ENCODE data around the gene TCF7L2. TPM values are rescaled to one million over a fixed set of nuclear protein-coding genes. Genes with fewer than 3 reads are reported as not detected.

TCF7L2 gene
- total RNA-seq, 1 donor from 2014 or later = 44.4 TPM

- no peak overlapping the region for H3K4me3 ChIP-seq
- H3K4me1 ChIP-seq = peaks cover 42% of the 10 kb centered on the region
- no peaks in the 10 kb centered on the region for H3K36me3 ChIP-seq
- DNase-seq (ENCODE audit: extremely low spot score in 2 of 2) = no peak
- no peaks in the 10 kb centered on the region for H3K9me3 ChIP-seq
- no peaks in the 10 kb centered on the region for H3K27me3 ChIP-seq
- TF ChIP-seq CTCF (IDR thresholded peaks at IDR 0.05) = no peak
- no peak for TF ChIP-seq POLR2AphosphoS5 (IDR thresholded peaks at IDR 0.05; ENCODE audit: insufficient read depth in 1 of 2, low read depth in 1 of 2)
- TF ChIP-seq POLR2A (IDR thresholded peaks at IDR 0.05) = no peak
- no peak overlapping the region for H3K27ac ChIP-seq
- intact Hi-C loops (cut with DNase I) = no loop called here
These were observed 33.5 kb downstream of the TCF7L2 start for GRCh38 chr10:112983444-112984056.

DNA sequence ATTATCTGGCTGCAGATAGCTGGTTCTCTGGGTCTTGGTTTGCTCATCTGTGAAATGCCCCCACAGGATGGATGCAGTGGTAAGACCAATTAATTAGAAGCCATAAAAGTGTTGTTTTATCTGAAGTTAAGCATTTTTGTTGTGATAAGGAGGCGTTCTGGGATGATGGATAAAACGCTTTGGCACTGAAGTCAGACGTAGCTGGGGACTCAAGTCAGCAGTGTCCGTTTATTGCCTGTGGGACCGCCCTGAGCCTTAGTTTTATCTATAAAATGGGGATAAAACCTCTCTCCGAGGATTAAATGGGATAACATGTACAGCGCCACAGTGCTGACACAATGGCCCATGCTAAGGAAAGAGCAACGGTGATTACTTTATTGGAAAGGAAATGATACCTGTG lies 34.7 kb downstream of the TCF7L2 start:
- no peak overlapping the region for H3K27ac ChIP-seq
- no peak for TF ChIP-seq CTCF (IDR thresholded peaks at IDR 0.05)
- TF ChIP-seq POLR2A (IDR thresholded peaks at IDR 0.05) = no peak
- no peak for TF ChIP-seq POLR2AphosphoS5 (IDR thresholded peaks at IDR 0.05; ENCODE audit: insufficient read depth in 1 of 2, low read depth in 1 of 2)
- H3K4me1 ChIP-seq = peaks cover 42% of the 10 kb centered on the region
- DNase-seq (ENCODE audit: extremely low spot score in 2 of 2) = no peak
- intact Hi-C loops (cut with DNase I) = no loop called here
- H3K4me3 ChIP-seq = no peak overlapping the region
- H3K9me3 ChIP-seq = no peaks in the 10 kb centered on the region
- H3K36me3 ChIP-seq = no peaks in the 10 kb centered on the region
- H3K27me3 ChIP-seq = no peaks in the 10 kb centered on the region

- no peak for TF ChIP-seq POLR2AphosphoS5 (IDR thresholded peaks at IDR 0.05; ENCODE audit: insufficient read depth in 1 of 2, low read depth in 1 of 2)
- TF ChIP-seq POLR2A (IDR thresholded peaks at IDR 0.05) = no peak
- TF ChIP-seq CTCF (IDR thresholded peaks at IDR 0.05) = no peak
- Histone ChIP-seq H3K27ac (no peak overlapping the region), H3K9me3 (no peaks in the 10 kb centered on the region), H3K4me3 (no peak overlapping the region), H3K4me1 (peaks cover 47% of the 10 kb centered on the region), H3K27me3 (no peaks in the 10 kb centered on the region), H3K36me3 (no peaks in the 10 kb centered on the region)
- no peak for DNase-seq (ENCODE audit: extremely low spot score in 2 of 2)
- intact Hi-C loops (cut with DNase I) = no loop called here
These were observed 35.9 kb downstream of the TCF7L2 start for GRCh38 chr10:112985690-112986543.

DNA sequence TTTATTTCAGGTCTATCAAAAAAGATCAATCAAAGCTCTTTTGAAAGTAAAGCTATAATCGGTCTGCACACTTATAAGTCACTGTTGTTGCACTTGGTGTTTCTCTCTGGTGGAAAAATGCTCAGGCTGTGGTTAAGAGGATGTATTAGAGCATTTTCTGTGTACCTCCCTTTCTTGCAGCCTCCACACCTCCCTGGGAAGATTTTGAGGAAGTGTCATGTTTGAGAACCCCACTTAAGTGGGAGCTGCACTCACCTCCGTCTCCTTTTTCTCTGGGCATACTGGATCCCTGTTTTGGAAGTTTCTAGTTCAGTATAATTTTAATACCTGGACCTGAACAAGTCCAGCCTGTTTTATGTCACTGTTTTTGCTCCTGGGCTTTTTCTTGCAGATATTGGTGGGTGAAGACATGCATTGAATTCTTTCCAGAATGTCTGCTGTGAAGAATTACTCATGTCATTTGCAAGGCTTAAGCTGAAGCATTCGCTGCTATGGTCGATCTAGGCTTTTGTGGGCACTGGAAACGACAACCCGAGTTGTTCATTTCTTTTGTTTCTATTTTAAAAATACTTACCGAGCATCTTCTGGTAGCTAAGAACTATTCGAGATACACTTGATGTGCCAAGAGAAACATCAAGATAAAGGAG lies 36.6 kb downstream of the TCF7L2 start:
- no peak for TF ChIP-seq CTCF (IDR thresholded peaks at IDR 0.05)
- no peak for TF ChIP-seq POLR2A (IDR thresholded peaks at IDR 0.05)
- no peak for TF ChIP-seq POLR2AphosphoS5 (IDR thresholded peaks at IDR 0.05; ENCODE audit: insufficient read depth in 1 of 2, low read depth in 1 of 2)
- intact Hi-C loops (cut with DNase I) = no loop called here
- H3K9me3 ChIP-seq = no peaks in the 10 kb centered on the region
- H3K27me3 ChIP-seq = no peaks in the 10 kb centered on the region
- DNase-seq (ENCODE audit: extremely low spot score in 2 of 2) = no peak
- peaks cover 51% of the 10 kb centered on the region for H3K4me1 ChIP-seq
- no peaks in the 10 kb centered on the region for H3K36me3 ChIP-seq
- no peak overlapping the region for H3K4me3 ChIP-seq
- H3K27ac ChIP-seq = no peak overlapping the region
